HG02623 (cell line): ENCODE results near the gene LRRC27.
"Not testable (repeated sequence)": the region's sequence is repeated elsewhere in the genome, so short reads cannot be mapped to it uniquely, and the experiment has no call there.

ENCODE experiments used
- ATAC-seq: cut with Tn5 transposase; IDR thresholded peaks from one replicate; pipeline ENCODE4 v1.9.1; 2021; ENCODE audit warnings: moderate library complexity; ENCODE audit not compliant: unreplicated experiment

Gene LRRC27

DNA sequence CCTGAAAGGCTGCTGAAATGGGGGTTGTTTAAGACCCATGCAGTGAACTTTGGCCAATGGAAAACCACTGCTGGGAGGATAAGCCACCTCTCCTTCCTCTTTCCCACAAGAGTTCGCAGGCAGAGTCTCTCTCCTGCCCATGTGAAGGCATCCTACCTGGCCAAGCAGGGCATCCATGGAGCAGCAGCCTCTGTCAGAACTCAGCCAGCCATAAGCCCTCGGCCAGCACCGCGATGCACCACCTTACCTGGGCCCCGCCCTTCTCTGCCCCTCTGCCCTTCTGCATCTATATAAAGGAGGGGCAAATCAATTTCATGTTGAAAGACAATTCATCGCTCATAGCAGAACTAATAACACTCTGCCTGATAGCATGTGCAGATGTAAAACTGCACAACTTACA is 18.1 kb upstream of the LRRC27 start:
- no peak for ATAC-seq

GRCh38 chr10:132314336-132314735 is 17.7 kb upstream of the LRRC27 start:
- ATAC-seq: no peak

DNA sequence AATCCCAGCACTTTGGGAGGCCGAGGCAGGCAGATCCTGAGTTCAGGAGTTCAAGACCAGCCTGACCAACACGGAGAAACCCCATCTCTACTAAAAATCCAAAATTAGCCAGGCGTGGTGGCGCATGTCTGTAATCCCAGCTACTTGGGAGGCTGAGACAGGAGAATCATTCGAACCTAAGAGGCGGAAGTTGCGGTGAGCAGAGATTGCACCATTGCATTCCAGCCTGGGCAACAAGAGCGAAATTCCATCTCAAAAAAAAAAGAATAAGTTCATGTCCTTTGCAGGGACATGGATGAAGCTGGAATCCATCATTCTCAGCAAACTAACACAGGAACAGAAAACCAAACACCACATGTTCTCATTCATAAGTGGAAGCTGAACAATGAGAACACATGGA is 17.1 kb upstream of the LRRC27 start:
- ATAC-seq: not testable (repeated sequence)

DNA sequence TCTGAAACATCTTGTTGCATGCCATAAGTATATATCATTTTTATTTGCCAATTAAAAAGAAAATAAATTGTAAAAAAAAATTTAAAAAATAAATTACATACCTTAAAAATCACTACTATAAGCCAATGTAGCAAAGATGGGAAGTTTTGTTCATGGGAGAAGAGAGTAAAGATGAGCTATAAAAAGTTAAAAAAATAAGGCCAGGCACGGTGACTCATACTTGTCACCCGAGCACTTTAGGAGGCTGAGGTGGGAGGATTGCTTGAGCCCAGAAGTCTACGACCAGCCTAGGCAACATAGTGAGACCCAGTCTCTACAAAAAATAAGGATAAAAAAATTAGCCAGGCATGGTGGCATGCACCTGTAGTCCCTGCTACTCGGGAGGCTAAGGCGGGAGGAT is 15.9 kb upstream of the LRRC27 start:
- ATAC-seq: no peak

DNA sequence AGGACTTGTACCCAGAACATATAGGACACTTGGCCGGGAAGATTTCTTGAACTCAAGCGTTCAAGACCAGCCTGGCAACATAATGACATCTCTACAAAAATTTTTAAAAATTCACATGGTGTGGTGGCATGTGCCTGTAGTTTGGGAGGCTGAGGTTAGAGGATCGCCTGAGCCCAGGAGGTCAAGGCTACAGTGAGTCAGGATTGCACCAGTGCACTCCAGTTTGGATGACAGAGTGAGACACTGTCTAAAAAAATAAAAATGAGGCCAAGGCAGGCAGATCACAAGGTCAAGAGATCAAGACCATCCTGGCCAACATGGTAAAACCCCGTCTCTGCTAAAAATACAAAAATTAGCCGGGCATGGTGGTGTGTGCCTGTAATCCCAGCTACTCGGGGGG is 14.5 kb upstream of the LRRC27 start:
- ATAC-seq: not testable (repeated sequence)

- peak; percentile 96 for ATAC-seq
Observed at GRCh38 chr10:132319853-132320653, 11.9 kb upstream of the LRRC27 start.

- ATAC-seq: no peak
Observed at GRCh38 chr10:132320654-132321469, 11.1 kb upstream of the LRRC27 start.

DNA sequence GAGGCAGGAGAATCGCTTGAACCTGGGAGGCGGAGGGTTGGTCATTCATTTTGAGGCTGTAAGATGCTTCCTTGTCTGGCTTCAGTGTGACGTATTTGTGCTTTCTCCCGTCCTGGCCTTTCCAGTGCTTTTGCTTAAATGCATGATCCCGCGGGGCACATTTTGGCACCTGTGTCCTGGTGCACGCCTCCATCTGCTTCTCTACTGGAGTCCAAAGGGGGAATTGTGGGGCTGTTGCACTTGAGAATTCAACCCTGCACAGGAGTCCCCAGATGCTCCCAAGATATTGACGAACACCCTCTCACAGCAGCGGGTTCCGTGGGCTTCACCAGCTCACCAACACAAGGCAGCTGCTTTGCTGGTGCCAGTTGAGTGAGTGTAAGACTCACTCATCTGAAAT is 10.3 kb upstream of the LRRC27 start:
- ATAC-seq: no peak

DNA sequence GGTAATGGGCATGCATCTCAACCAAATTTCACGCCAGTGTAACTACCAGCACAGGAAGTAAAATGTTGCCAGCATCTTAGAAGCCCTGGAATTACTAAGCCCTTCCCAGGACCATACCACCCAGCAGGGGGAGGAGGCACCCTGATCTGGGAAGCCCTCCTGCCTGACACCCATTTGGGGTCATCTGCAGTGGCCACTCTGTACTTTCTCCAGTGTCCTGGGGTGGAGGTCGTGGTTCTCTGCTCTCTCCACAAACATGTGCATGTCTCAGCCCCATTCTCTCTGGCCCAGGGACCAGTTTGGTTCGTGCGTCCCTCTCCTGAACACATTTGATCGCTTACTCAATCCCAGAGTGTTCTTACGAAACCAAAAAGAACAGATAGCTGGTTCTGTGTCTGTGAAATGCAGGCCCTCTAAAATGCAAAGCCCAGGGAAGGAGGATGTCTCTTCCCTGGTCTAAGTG is 9.4 kb upstream of the LRRC27 start:
- ATAC-seq: no peak

DNA sequence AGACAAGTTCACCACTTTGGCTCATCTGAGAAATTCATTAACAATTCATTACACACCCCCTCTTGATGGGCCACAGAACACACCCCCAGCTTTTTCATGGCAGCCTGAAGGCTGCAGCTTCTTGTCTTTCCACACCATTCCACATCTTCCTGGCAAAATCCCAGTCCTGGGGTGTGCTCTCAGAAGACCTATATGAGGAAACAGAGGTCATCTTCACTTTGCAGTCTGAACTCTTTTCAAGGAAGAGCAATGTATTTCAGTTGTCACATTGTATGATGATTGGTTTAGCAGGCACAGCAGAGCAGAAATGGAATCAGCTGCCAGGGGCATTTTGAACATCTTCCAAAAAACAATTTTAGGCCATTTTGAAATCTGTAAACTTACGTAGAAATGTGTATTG is 7.8 kb upstream of the LRRC27 start:
- no peak for ATAC-seq

- no peak for ATAC-seq
Observed at GRCh38 chr10:132326344-132326889, 5.6 kb upstream of the LRRC27 start.

DNA sequence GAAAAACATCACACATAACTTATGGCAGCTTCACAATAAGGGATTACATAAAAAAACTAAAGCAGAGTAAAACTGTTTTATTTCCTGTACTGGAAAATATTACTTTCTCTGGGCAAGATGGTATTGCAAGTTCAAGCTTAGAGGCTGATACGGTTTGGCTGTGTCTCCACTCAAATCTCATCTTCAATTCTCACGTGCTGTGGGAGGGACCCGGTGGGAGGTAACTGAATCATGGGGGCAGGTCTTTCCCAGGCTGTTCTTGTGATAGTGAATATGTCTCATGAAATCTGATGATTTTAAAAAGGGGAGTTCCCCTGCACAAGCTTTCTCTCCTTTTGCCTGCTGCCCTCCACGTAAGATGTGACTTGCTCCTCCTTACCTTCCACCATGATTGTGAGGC is 5.1 kb upstream of the LRRC27 start:
- no peak for ATAC-seq

DNA sequence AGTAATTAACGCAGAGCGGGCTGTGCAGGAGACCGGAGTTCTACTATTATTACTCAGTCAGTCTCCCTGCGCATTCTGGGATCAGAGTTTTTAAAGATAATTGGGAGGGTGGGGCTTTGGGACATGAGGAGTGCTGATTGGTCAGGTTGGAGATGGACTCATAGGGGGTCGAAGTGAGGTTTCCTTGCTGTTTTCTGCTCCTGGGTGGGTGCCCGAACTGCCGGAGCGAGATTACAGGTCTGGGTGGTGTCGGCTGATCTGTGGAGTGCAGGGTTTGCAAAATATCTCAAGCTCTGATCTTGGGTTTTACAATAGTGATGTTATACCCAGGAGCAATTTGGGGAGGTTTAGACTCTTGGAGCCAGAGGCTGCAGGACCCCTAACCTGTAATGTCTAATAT is 3.9 kb upstream of the LRRC27 start:
- no peak for ATAC-seq

- ATAC-seq: no peak
Observed at GRCh38 chr10:132328738-132329137, 3.3 kb upstream of the LRRC27 start.

DNA sequence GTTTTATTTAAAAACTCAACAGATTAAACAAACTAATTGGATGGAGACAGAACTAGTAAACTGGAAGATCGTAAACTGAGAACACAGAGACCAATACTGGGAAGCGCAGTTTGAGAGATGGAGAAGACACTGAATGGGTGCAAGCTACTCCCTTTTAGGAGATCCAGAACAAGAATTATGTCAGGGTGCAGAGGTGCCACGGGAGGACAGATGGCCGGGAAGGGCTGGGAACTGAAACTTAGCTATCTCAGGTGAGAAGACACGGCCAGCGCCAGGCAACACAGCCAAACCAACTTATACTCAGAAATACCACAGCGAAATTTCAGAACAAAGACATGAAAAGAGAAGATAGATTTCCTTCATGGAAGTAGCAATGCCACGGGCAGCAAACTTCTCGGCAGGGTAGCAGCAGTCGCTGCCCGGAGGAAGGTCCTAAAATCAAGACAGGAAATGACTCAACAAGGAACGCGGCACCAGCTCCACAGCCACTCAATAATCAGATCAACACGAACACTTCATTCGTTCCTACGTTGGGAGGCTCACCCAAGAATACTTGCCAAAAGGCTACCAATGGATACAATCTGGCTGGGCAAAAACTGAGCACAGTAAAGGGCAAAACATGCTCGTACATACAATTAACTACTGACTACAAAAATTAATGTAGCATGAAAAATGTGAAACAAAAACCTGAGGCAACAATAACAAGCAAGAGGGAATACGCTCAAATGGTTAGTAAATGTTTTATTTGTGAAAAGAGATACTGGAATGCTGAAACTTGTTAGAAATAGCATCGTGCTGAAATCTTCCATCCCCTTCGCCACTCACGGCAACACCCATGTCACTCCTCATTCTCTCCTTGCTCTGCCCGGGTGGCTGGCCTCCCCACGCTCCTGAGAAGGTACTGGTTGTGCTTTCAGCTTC is 2.2 kb upstream of the LRRC27 start:
- ATAC-seq: no peak

GRCh38 chr10:132330486-132330833 is 1.5 kb upstream of the LRRC27 start:
- ATAC-seq: no peak

DNA sequence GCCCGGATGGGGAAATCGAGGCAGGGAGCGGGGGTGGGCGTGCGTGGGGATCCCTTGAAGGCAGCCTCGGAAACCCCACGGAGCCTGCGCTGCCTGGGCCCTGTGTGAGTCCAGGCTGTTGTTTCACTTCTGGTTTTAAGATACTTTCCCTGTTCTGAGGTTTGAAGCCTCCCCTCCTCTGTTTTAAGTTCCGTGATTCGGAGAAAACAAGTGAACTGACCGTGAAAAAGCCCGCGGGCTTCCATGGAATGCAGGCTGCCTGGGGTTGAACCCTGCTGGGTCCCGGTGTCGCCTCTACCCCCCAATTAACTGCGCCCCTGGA is 401 bp downstream of the LRRC27 start:
- peak; percentile 40 for ATAC-seq

DNA sequence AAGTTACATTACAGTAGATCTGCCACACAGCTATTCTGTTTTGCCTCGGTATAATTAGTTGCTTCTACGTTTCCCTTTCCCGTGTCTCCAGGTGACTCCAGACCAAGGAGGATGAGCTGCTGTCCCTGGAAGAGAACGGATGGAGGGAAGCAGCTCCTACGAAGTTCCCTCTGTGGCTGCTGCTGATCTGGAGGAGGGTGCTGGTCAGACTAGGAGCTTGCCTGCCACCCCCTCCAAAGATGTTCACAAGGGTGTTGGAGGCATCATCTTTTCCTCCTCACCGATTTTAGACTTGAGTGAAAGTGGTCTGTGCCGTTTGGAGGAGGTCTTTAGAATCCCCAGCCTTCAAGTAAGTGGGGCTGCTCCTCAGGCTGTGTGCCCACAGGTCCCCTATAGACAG is 1.4 kb downstream of the LRRC27 start:
- ATAC-seq: no peak

- ATAC-seq: no peak
Observed at GRCh38 chr10:132334631-132335188, 2.7 kb downstream of the LRRC27 start.

DNA sequence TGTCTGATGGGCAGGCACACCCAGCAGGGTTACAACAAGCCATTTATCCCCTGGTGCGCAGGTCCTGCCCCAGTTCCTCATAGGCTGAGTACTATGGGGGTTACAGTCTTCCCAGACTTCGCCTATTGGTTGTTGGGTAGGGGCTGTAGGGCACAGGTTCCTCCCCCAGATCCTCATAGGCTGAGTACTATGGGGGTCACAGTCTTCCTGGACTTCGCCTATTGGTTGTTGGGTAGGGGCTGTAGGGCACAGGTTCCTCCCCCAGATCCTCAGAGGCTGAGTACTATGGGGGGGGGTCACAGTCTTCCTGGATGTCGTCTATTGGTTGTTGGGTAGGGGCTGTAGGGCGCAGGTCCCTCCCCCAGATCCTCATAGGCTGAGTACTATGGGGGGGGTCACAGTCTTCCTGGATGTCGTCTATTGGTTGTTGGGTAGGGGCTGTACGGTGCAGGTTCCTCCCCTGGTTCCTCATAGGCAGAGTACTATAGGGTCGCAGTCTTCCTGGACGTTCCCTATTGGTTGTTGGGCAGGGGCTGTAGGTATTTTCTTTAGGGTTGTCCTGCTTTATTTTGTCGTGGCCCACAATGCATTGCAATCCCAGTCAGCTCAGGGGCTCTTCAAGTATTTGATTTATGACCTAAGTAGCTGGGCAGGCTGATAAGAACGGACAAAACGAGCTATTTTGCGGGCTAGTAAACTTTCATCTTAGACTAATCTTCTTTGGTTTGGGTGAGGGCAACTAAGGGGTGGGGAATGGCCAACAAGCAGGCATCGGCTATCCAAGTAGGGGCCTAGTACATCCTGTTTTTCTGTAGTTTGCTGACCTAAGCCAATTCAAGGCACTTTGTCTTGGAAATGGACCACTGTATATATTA is 3.4 kb downstream of the LRRC27 start:
- peak; percentile 23 for ATAC-seq
